Endothelial cell of umbilical vein (primary cell): ENCODE measurements around the gene CNOT10. TPM values are rescaled to one million over a fixed set of nuclear protein-coding genes. Genes with fewer than 3 reads are reported as not detected.
"Not testable (repeated sequence)": the region's sequence is repeated elsewhere in the genome, so short reads cannot be mapped to it uniquely, and the experiment has no call there.

Source experiments
- BruUV-seq: library from RNA; stranded (reverse); fragments of 400-500 nt; replicated peaks from 2 replicates; lab custom pipeline; 2021; lab: Mats Ljungman, UMichigan
- CTCF ChIA-PET: fragments of 300-600, 350-600 bp; sonication (Branson Sonifier 250); formaldehyde crosslinking; loops from one replicate; lab custom pipeline; 2021; ENCODE audit warnings: antibody characterized with exemption, inconsistent platforms; lab: Charles Lee
- POLR2A ChIA-PET: fragments of 300-600, 350-600 bp; sonication (Branson Sonifier 250); formaldehyde crosslinking; loops from one replicate; lab custom pipeline; 2021; ENCODE audit warnings: antibody characterized with exemption, inconsistent platforms; lab: Charles Lee
- DNase-seq: peaks from one replicate; pipeline ENCODE4 v3.0.0-alpha.2; 2011; ENCODE audit warnings: low read depth, low spot score
- FAIRE-seq: peaks from 2 replicates; lab custom pipeline; 2011; peaks lifted over from hg19 to GRCh38; lab: Jason Lieb, UNC
- H2AFZ ChIP-seq: 2 replicates; pipeline ENCODE4 v1.6.0; 2012; ENCODE audit warnings: low read depth, low read length, control low read depth, inconsistent platforms
- H3K27ac ChIP-seq: 2 replicates; pipeline ENCODE4 v1.5.1; 2011; ENCODE audit warnings: low read depth, mild to moderate bottlenecking, control low read depth, low read length, moderate library complexity; ENCODE audit not compliant: insufficient read depth
- H3K27me3 ChIP-seq, 2 experiments: 2 replicates each; pipeline versions ENCODE4 v1.6.0 to v1.6.1; 2011; ENCODE audit warnings: low read length in 2 of 2, mixed read lengths in 1 of 2; ENCODE audit not compliant: control insufficient read depth in 2 of 2, insufficient read depth in 2 of 2
- H3K36me3 ChIP-seq, 2 experiments: 2 replicates in 1 of 2; 3 replicates in 1 of 2; pipeline ENCODE4 v1.5.1; 2011; ENCODE audit warnings: low read length in 2 of 2, mild to moderate bottlenecking in 1 of 2, moderate library complexity in 1 of 2; ENCODE audit not compliant: control insufficient read depth in 2 of 2, insufficient read depth in 2 of 2; ENCODE audit errors: extremely low read depth in 1 of 2
- H3K4me1 ChIP-seq: 3 replicates; pipeline ENCODE4 v1.5.1; 2011; ENCODE audit warnings: mild to moderate bottlenecking, low read length; ENCODE audit not compliant: control insufficient read depth, insufficient read depth; ENCODE audit errors: extremely low read depth
- H3K4me2 ChIP-seq: 2 replicates; pipeline ENCODE4 v1.6.1; 2011; ENCODE audit warnings: low read length, control low read depth, mixed read lengths; ENCODE audit not compliant: insufficient read depth
- H3K4me3 ChIP-seq, 3 experiments: fragments of 200-600 bp in 1 of 3; sonication (generic), shearing (Covaris generic) in 1 of 3; replicated peaks in 1 of 3; 2 replicates each; pipeline ENCODE4 v1.5.1; 2011 to 2016; ENCODE audit warnings: control low read depth in 3 of 3, low read length in 3 of 3, mild to moderate bottlenecking in 2 of 3, inconsistent platforms in 1 of 3, low read depth in 1 of 3, moderate library complexity in 1 of 3; ENCODE audit not compliant: insufficient read depth in 1 of 3
- H3K79me2 ChIP-seq: 2 replicates; pipeline ENCODE4 v1.6.0; 2012; ENCODE audit warnings: low read length, inconsistent platforms; ENCODE audit not compliant: control insufficient read depth, insufficient read depth
- H3K9ac ChIP-seq: replicated peaks from 2 replicates; pipeline ENCODE3; 2011; ENCODE audit warnings: low read length, control low read depth; ENCODE audit not compliant: insufficient read depth; ENCODE audit errors: extremely low read depth
- H3K9me1 ChIP-seq: replicated peaks from 3 replicates; pipeline ENCODE4 v1.6.0; 2011; ENCODE audit warnings: mild to moderate bottlenecking, low read length; ENCODE audit not compliant: control insufficient read depth, insufficient read depth; ENCODE audit errors: extremely low read depth
- H3K9me3 ChIP-seq: replicated peaks from 2 replicates; pipeline ENCODE4 v1.5.1; 2012; ENCODE audit warnings: low read length, inconsistent platforms; ENCODE audit not compliant: control insufficient read depth, insufficient read depth
- H4K20me1 ChIP-seq: replicated peaks from 2 replicates; pipeline ENCODE3; 2011; ENCODE audit warnings: mild to moderate bottlenecking, low read length; ENCODE audit not compliant: control insufficient read depth, insufficient read depth; ENCODE audit errors: extremely low read depth
- EZH2 ChIP-seq: IDR thresholded peaks from 2 replicates; pipeline ENCODE4 v1.6.1; 2012; ENCODE audit warnings: borderline replicate concordance, low read depth, mild to moderate bottlenecking, moderate library complexity, low read length, inconsistent platforms; ENCODE audit not compliant: severe bottlenecking
- FOS ChIP-seq: IDR thresholded peaks from 2 replicates; pipeline ENCODE4 v1.6.1; 2011; ENCODE audit warnings: mild to moderate bottlenecking, low read length, moderate library complexity, borderline replicate concordance; ENCODE audit not compliant: insufficient read depth
- GATA2 ChIP-seq: IDR thresholded peaks from 2 replicates; pipeline ENCODE4 v1.7.0; 2011; ENCODE audit warnings: low read depth, mild to moderate bottlenecking, moderate library complexity, mixed read lengths, low read length; ENCODE audit not compliant: insufficient read length, insufficient read depth
- JUN ChIP-seq: IDR thresholded peaks from 2 replicates; pipeline ENCODE4 v1.6.1; 2011; ENCODE audit warnings: borderline replicate concordance, low read depth; ENCODE audit not compliant: insufficient read length, insufficient read depth
- MYC ChIP-seq: IDR thresholded peaks from one replicate; pipeline ENCODE4 v1.6.1; 2011; ENCODE audit warnings: mild to moderate bottlenecking, low read depth, low read length
- POLR2A ChIP-seq: IDR thresholded peaks from 2 replicates; pipeline ENCODE4 v1.6.1; 2012; ENCODE audit warnings: low read depth, mild to moderate bottlenecking, control low read depth, low read length
- POLR2AphosphoS5 ChIP-seq: IDR thresholded peaks from 2 replicates; pipeline ENCODE4 v1.6.1; 2012; ENCODE audit warnings: low read depth, mild to moderate bottlenecking, control low read depth, low read length, moderate library complexity; ENCODE audit not compliant: insufficient read depth
- dilution Hi-C: fragments of 300-500 bp; cut with MboI; formaldehyde crosslinking; loops from one replicate; pipeline ENCODE4 v1.15.0; 2019; ENCODE audit warnings: low sequenced_read_pairs; ENCODE audit not compliant: extremely low pct_ligation_motif_present
- intact Hi-C: fragments of 100-400 bp; cut with micrococcal nuclease; formaldehyde crosslinking; loops from one replicate; pipeline ENCODE4 v1.10.0; 2022
- polyA plus RNA-seq, 4 experiments: library from polyadenylated mRNA; depleted of rRNA in 3 of 4; stranded (reverse) in 3 of 4; unstranded in 1 of 4; fragments of >200 nt; gene quantifications; 2 replicates each; pipeline versions ENCODE4 v1.2.1 to v1.2.3, GENCODE V29; 2011 to 2012; ENCODE audit warnings: missing spikeins in 1 of 4
- total RNA-seq: library from RNA; stranded (reverse); gene quantifications from 2 replicates; pipeline ENCODE4 v1.2.3, GENCODE V29; 2021
- TF ChIP-seq, protein P1 (sequence below): IDR thresholded peaks from 2 replicates; pipeline ENCODE4 v1.6.1; 2011; ENCODE audit not compliant: insufficient read depth, insufficient read length
- TF ChIP-seq, protein P2 (sequence below), 2 donors: IDR thresholded peaks; 1 replicate in 1 of 2; 2 replicates in 1 of 2; pipeline ENCODE4 v1.5.1; 2011; ENCODE audit warnings: low read length in 2 of 2, mild to moderate bottlenecking in 2 of 2, moderate library complexity in 2 of 2, control low read depth in 1 of 2, inconsistent platforms in 1 of 2, low read depth in 1 of 2; ENCODE audit not compliant: insufficient read depth in 1 of 2; ENCODE audit errors: extremely low read depth in 1 of 2

The CNOT10 gene
- total and polyA plus RNA-seq, 2 donors (not counting 3 experiments of a cell fraction or from before 2014, with no cell fraction given): 23.6 to 28.6 TPM

DNA sequence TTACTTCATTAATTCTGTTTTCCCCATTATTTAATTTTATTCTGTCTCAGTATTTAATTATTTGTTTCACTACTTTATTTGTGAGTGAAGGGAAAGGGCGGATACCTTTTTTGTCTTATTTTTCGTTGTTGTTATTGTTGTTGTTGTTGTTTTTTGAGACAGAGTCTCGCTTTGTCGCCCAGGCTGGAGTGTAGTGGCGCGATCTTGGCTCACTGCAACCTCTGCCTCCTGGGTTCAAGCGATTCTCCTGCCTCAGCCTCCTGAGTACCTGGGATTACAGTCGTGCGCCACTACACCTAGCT is 96.9 kb downstream of the CNOT10 start:
- H3K36me3 ChIP-seq, dilution Hi-C loops, DNase-seq, H3K9me3 ChIP-seq, H4K20me1 ChIP-seq, H3K79me2 ChIP-seq, BruUV-seq, POLR2A ChIA-PET, H3K4me3 ChIP-seq, H3K9me1 ChIP-seq, H3K27ac ChIP-seq, H3K4me1 ChIP-seq, H3K9ac ChIP-seq, FAIRE-seq, H3K27me3 ChIP-seq, H2AFZ ChIP-seq: not testable (repeated sequence)
- intact Hi-C loops: loop anchor here (1.0 to 2.0 kb wide), 2 partner anchors 49 to 97 kb away; partner anchors contain the start of gene CNOT10
- CTCF ChIA-PET: interaction anchor here (0.9 to 2.0 kb wide), 11 partner anchors 12 to 121 kb away, joined by 3 to 14 read pairs (median 8); no protein-coding TSS in a partner anchor
- H3K4me2 ChIP-seq: peak overlapping the region; percentile 66

DNA sequence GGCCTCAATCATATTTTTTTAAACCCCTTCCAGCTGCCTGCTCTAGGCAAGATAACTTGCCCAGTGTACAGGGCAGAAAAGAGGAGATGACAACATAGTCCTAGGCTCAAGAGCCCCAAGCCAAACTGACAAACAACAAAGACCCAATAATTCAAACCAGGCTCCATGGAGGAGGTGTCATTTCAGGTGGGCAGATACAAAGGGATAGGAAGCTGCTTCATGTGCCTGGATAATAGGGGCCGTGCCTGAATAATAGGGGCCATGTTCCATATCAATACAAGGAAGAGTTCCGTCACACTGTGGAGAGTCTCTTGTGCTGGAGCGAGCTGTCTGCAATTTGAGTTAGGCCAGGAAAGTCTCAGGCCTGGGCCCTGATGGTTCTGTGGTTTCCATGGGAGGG is 97.4 kb downstream of the CNOT10 start:
- dilution Hi-C loops: no loop called here
- no peak for FAIRE-seq
- POLR2A ChIA-PET: no interaction called here

More for the DNA sequence above, 97.4 kb downstream of the CNOT10 start:
- no TSS peak for BruUV-seq
- no peak overlapping the region for H2AFZ ChIP-seq
- no peaks in the 10 kb centered on the region for H3K9me1 ChIP-seq
- DNase-seq: no peak
- no peaks in the 10 kb centered on the region for H3K36me3 ChIP-seq
- H4K20me1 ChIP-seq: no peaks in the 10 kb centered on the region
- CTCF ChIA-PET: interaction anchor here (1.6 kb wide), 1 partner anchor 49 kb away, joined by 5 read pairs; no protein-coding TSS in a partner anchor
- no peak overlapping the region for H3K4me2 ChIP-seq
- intact Hi-C loops: no loop called here
- no peak for TF ChIP-seq FOS
- TF ChIP-seq EZH2: no peak
- no peak for TF ChIP-seq GATA2
- TF ChIP-seq, protein P1, sequence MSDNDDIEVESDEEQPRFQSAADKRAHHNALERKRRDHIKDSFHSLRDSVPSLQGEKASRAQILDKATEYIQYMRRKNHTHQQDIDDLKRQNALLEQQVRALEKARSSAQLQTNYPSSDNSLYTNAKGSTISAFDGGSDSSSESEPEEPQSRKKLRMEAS: no peak
- TF ChIP-seq MYC: no peak
- TF ChIP-seq JUN: no peak
- TF ChIP-seq POLR2A: no peak
- TF ChIP-seq POLR2AphosphoS5: no peak
- TF ChIP-seq, protein P2, sequence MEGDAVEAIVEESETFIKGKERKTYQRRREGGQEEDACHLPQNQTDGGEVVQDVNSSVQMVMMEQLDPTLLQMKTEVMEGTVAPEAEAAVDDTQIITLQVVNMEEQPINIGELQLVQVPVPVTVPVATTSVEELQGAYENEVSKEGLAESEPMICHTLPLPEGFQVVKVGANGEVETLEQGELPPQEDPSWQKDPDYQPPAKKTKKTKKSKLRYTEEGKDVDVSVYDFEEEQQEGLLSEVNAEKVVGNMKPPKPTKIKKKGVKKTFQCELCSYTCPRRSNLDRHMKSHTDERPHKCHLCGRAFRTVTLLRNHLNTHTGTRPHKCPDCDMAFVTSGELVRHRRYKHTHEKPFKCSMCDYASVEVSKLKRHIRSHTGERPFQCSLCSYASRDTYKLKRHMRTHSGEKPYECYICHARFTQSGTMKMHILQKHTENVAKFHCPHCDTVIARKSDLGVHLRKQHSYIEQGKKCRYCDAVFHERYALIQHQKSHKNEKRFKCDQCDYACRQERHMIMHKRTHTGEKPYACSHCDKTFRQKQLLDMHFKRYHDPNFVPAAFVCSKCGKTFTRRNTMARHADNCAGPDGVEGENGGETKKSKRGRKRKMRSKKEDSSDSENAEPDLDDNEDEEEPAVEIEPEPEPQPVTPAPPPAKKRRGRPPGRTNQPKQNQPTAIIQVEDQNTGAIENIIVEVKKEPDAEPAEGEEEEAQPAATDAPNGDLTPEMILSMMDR (IDR thresholded peaks at IDR 0.05; ENCODE audit: extremely low read depth in 1 of 2, insufficient read depth in 1 of 2, low read depth in 1 of 2, low read length in 2 of 2): no peak
- no peaks in the 10 kb centered on the region for H3K79me2 ChIP-seq
- H3K27ac ChIP-seq: no peak overlapping the region
- H3K27me3 ChIP-seq: no peaks in the 10 kb centered on the region
- H3K9me3 ChIP-seq: no peaks in the 10 kb centered on the region
- no peak overlapping the region for H3K9ac ChIP-seq
- peaks cover 4% of the 10 kb centered on the region for H3K4me1 ChIP-seq
- no peak overlapping the region for H3K4me3 ChIP-seq
